ENCODE results near the gene CST3.
"Not testable (repeated sequence)": the region's sequence is repeated elsewhere in the genome, so short reads cannot be mapped to it uniquely, and the experiment has no call there.

The CST3 gene

GRCh38 chr20:23628402-23629016 lies 9.2 kb downstream of the CST3 start:
- WGBS (ENCODE audit: insufficient coverage, insufficient read length) = no CpG with 5 or more reads among the region's 6 CpGs
- Histone ChIP-seq H3K27me3 (ENCODE audit: control insufficient read depth, insufficient read depth, low read length) (no peaks in the 10 kb centered on the region), H3K36me3 (ENCODE audit: control insufficient read depth, insufficient read depth, low read length) (no peaks in the 10 kb centered on the region), H3K9me3 (ENCODE audit: control insufficient read depth, insufficient read depth, low read length) (no peaks in the 10 kb centered on the region), H3K4me3 (ENCODE audit: low read length) (no peak overlapping the region), H3K27ac (ENCODE audit: low read length) (no peak overlapping the region), H3K4me1 (ENCODE audit: control insufficient read depth, insufficient read depth, low read length) (0 out of 2 replicates have a peak, but pooled peaks cover 2% of the 10 kb centered on the region)
- DNase-seq (ENCODE audit: low read depth, low spot score) = no peak

DNA sequence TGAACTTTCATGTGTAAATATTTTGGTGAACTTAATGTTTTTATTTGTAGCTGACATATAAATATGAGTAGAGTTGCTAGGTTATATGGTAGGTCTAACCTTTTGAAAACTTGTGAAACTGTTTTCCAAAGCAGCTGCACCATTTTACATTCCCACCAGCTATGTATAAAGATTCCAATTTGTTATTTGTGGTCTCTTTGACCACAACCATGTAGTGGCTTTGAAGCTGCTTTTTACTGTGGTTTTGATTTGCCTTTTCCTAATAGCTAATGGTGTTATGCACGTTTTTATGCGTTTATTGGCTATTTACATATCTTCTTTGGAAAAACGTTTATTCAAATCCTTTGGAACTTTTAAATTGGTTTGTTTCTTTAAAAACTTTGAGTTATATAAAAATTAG lies 10.3 kb downstream of the CST3 start:
- H3K27ac ChIP-seq (ENCODE audit: low read length) = no peak overlapping the region
- H3K27me3 ChIP-seq (ENCODE audit: control insufficient read depth, insufficient read depth, low read length) = no peaks in the 10 kb centered on the region
- WGBS (ENCODE audit: insufficient coverage, insufficient read length) = no CpG with 5 or more reads among the region's 3 CpGs
- no peak for DNase-seq (ENCODE audit: low read depth, low spot score)
- no peak overlapping the region for H3K4me3 ChIP-seq (ENCODE audit: low read length)
- H3K36me3 ChIP-seq (ENCODE audit: control insufficient read depth, insufficient read depth, low read length) = no peaks in the 10 kb centered on the region
- no peaks in the 10 kb centered on the region for H3K9me3 ChIP-seq (ENCODE audit: control insufficient read depth, insufficient read depth, low read length)
- H3K4me1 ChIP-seq (ENCODE audit: control insufficient read depth, insufficient read depth, low read length) = 0 out of 2 replicates have a peak, but pooled peaks cover 2% of the 10 kb centered on the region

DNA sequence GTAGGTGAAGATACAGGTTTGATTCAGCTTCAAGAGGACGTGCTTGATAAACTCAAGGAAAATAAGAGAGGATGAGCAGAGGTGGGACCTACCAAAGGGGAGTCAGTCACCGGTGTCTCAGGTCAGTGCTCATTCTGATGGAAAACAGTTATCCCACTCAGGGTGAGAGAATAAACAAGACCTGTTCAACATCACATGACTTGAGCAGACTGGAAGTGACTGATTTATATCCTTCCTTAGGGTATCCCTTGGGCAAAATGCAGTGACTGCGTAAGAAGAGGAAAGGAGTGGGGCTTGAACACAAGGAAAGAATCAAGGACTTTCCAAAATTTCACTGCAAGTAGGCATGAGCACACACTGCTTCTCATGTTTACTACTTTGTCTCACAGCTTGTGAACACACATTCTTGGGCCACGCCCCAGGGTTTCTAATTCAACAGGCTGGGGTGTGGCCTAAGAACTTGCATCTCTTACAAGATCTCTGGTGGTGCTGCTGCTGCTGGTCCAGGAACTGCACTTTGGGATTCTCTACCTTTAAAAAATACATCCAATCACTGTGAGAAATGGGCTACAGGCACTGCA lies 11.6 kb downstream of the CST3 start:
- H3K27ac ChIP-seq (ENCODE audit: low read length) = no peak overlapping the region
- no peaks in the 10 kb centered on the region for H3K27me3 ChIP-seq (ENCODE audit: control insufficient read depth, insufficient read depth, low read length)
- WGBS (ENCODE audit: insufficient coverage, insufficient read length) = no CpG with 5 or more reads among the region's 4 CpGs
- no peaks in the 10 kb centered on the region for H3K36me3 ChIP-seq (ENCODE audit: control insufficient read depth, insufficient read depth, low read length)
- no peak for DNase-seq (ENCODE audit: low read depth, low spot score)
- 0 out of 2 replicates have a peak, but pooled peaks cover 2% of the 10 kb centered on the region for H3K4me1 ChIP-seq (ENCODE audit: control insufficient read depth, insufficient read depth, low read length)
- H3K4me3 ChIP-seq (ENCODE audit: low read length) = no peak overlapping the region
- H3K9me3 ChIP-seq (ENCODE audit: control insufficient read depth, insufficient read depth, low read length) = no peaks in the 10 kb centered on the region

GRCh38 chr20:23625236-23625964 lies 12.4 kb downstream of the CST3 start:
- H3K4me3 ChIP-seq (ENCODE audit: low read length) = no peak overlapping the region
- H3K27ac ChIP-seq (ENCODE audit: low read length) = no peak overlapping the region
- no peaks in the 10 kb centered on the region for H3K9me3 ChIP-seq (ENCODE audit: control insufficient read depth, insufficient read depth, low read length)
- H3K36me3 ChIP-seq (ENCODE audit: control insufficient read depth, insufficient read depth, low read length) = no peaks in the 10 kb centered on the region
- H3K27me3 ChIP-seq (ENCODE audit: control insufficient read depth, insufficient read depth, low read length) = no peaks in the 10 kb centered on the region
- no peak for DNase-seq (ENCODE audit: low read depth, low spot score)
- WGBS (ENCODE audit: insufficient coverage, insufficient read length) = no CpG with 5 or more reads among the region's 9 CpGs
- 0 out of 2 replicates have a peak, but pooled peaks cover 4% of the 10 kb centered on the region for H3K4me1 ChIP-seq (ENCODE audit: control insufficient read depth, insufficient read depth, low read length)

DNA sequence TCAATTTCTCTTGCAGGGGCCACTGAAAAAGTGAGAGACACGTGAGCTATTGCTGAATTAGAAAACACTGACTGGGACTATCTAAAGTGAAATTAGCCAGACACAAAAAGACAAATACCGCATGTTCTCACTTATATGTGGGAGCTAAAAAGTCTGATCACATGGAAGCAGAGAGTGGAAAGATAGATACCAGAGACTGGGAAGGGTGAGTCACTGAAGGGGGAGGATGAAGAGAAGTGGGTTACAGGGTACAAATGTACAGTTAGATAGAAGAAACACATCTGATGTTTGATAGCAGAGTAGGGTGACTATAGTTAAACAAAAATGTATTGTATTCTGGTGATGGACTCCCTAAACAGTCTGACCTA lies 13.4 kb downstream of the CST3 start:
- H3K4me3 ChIP-seq (ENCODE audit: low read length) = no peak overlapping the region
- H3K27ac ChIP-seq (ENCODE audit: low read length) = no peak overlapping the region
- no peaks in the 10 kb centered on the region for H3K36me3 ChIP-seq (ENCODE audit: control insufficient read depth, insufficient read depth, low read length)
- DNase-seq (ENCODE audit: low read depth, low spot score) = no peak
- no CpG with 5 or more reads among the region's 2 CpGs for WGBS (ENCODE audit: insufficient coverage, insufficient read length)
- H3K9me3 ChIP-seq (ENCODE audit: control insufficient read depth, insufficient read depth, low read length) = no peaks in the 10 kb centered on the region
- no peaks in the 10 kb centered on the region for H3K27me3 ChIP-seq (ENCODE audit: control insufficient read depth, insufficient read depth, low read length)
- H3K4me1 ChIP-seq (ENCODE audit: control insufficient read depth, insufficient read depth, low read length) = 0 out of 2 replicates have a peak, but pooled peaks cover 2% of the 10 kb centered on the region

DNA sequence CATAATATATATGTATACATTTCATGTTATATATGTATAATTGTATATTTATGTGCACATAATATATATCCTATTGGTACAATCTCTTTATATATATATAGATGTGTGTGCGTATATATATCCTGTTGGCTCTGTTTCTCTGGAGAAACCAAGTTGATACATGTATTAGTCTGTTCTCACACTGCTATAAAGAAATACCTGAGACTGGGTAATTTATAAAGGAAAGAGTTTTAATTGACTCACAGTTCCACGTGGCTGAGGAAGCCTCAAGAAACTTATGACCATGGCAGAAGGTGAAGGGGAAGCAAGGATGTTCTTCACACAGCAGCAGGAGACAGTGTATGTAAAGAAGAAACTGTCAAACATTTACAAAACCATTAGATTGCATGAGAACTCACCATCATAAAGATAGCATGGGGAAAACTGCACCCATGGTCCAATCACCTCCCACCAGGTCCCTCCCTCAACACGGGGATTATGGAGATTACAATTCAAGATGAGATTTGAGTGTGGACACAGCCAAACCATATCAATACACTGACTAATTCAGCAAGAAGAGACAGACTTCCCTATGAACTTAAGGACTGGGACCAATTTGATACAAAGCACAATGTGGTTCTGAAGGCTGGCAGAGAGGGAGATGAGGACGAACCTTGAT lies 14.0 kb downstream of the CST3 start:
- Histone ChIP-seq H3K36me3 (ENCODE audit: control insufficient read depth, insufficient read depth, low read length) (no peaks in the 10 kb centered on the region), H3K4me3 (ENCODE audit: low read length) (no peak overlapping the region), H3K9me3 (ENCODE audit: control insufficient read depth, insufficient read depth, low read length) (no peaks in the 10 kb centered on the region), H3K4me1 (ENCODE audit: control insufficient read depth, insufficient read depth, low read length) (0 out of 2 replicates have a peak, but pooled peaks cover 2% of the 10 kb centered on the region), H3K27ac (ENCODE audit: low read length) (no peak overlapping the region), H3K27me3 (ENCODE audit: control insufficient read depth, insufficient read depth, low read length) (no peaks in the 10 kb centered on the region)
- WGBS (ENCODE audit: insufficient coverage, insufficient read length) = no CpG with 5 or more reads among the region's 4 CpGs
- DNase-seq (ENCODE audit: low read depth, low spot score) = no peak

DNA sequence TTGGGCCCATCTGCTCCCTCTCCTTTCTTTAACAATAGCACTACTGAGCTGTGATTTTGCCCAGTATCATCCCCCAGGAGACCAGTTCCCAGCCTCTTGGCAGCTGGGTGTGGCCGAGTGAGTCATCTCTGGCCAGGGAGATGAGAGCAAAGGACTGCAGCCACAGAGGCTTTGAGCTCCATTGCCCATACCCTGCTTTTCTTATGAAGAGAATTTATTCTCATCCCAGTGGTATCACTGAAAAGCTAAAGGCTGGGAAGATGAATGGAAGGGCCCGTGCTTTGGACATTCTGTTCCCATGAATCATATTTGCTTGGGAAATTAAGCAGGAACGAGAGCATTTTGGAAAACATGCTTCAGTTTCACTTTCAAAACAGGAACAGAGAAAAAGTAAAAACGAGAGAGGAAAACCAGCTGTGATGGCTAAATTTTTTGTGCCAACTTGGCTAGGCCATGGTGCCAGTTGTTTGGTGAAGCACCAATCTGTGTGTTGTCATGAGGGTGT lies 14.9 kb downstream of the CST3 start:
- H3K9me3 ChIP-seq (ENCODE audit: control insufficient read depth, insufficient read depth, low read length) = no peaks in the 10 kb centered on the region
- no peak overlapping the region for H3K27ac ChIP-seq (ENCODE audit: low read length)
- WGBS (ENCODE audit: insufficient coverage, insufficient read length) = no CpG with 5 or more reads among the region's 4 CpGs
- no peak overlapping the region for H3K4me3 ChIP-seq (ENCODE audit: low read length)
- H3K36me3 ChIP-seq (ENCODE audit: control insufficient read depth, insufficient read depth, low read length) = no peaks in the 10 kb centered on the region
- 0 out of 2 replicates have a peak, but pooled peaks cover 2% of the 10 kb centered on the region for H3K4me1 ChIP-seq (ENCODE audit: control insufficient read depth, insufficient read depth, low read length)
- no peaks in the 10 kb centered on the region for H3K27me3 ChIP-seq (ENCODE audit: control insufficient read depth, insufficient read depth, low read length)
- no peak for DNase-seq (ENCODE audit: low read depth, low spot score)

GRCh38 chr20:23622401-23622800 lies 15.4 kb downstream of the CST3 start:
- not testable (repeated sequence) for H3K27ac ChIP-seq (ENCODE audit: low read length); H3K4me3 ChIP-seq (ENCODE audit: low read length); H3K9me3 ChIP-seq (ENCODE audit: control insufficient read depth, insufficient read depth, low read length); H3K36me3 ChIP-seq (ENCODE audit: control insufficient read depth, insufficient read depth, low read length); DNase-seq (ENCODE audit: low read depth, low spot score); H3K27me3 ChIP-seq (ENCODE audit: control insufficient read depth, insufficient read depth, low read length); H3K4me1 ChIP-seq (ENCODE audit: control insufficient read depth, insufficient read depth, low read length)
- no CpG with 5 or more reads among the region's 3 CpGs for WGBS (ENCODE audit: insufficient coverage, insufficient read length)

GRCh38 chr20:23620670-23621386 lies 16.9 kb downstream of the CST3 start:
- H3K27me3 ChIP-seq (ENCODE audit: control insufficient read depth, insufficient read depth, low read length); DNase-seq (ENCODE audit: low read depth, low spot score); H3K4me1 ChIP-seq (ENCODE audit: control insufficient read depth, insufficient read depth, low read length); H3K9me3 ChIP-seq (ENCODE audit: control insufficient read depth, insufficient read depth, low read length); H3K4me3 ChIP-seq (ENCODE audit: low read length); H3K36me3 ChIP-seq (ENCODE audit: control insufficient read depth, insufficient read depth, low read length); H3K27ac ChIP-seq (ENCODE audit: low read length): not testable (repeated sequence)
- no CpG with 5 or more reads among the region's 11 CpGs for WGBS (ENCODE audit: insufficient coverage, insufficient read length)

- no peak overlapping the region for H3K27ac ChIP-seq (ENCODE audit: low read length)
- no peaks in the 10 kb centered on the region for H3K36me3 ChIP-seq (ENCODE audit: control insufficient read depth, insufficient read depth, low read length)
- no peak overlapping the region for H3K4me3 ChIP-seq (ENCODE audit: low read length)
- no peaks in the 10 kb centered on the region; the same call in 1 of the 2 replicates for H3K4me1 ChIP-seq (ENCODE audit: control insufficient read depth, insufficient read depth, low read length)
- no peaks in the 10 kb centered on the region for H3K27me3 ChIP-seq (ENCODE audit: control insufficient read depth, insufficient read depth, low read length)
- no CpG with 5 or more reads among the region's 5 CpGs for WGBS (ENCODE audit: insufficient coverage, insufficient read length)
- no peak for DNase-seq (ENCODE audit: low read depth, low spot score)
- H3K9me3 ChIP-seq (ENCODE audit: control insufficient read depth, insufficient read depth, low read length) = no peaks in the 10 kb centered on the region
Measured at GRCh38 chr20:23614163-23614562, 23.6 kb downstream of the CST3 start.
